GM23338 (cell line): Measurements from ENCODE around the gene LSM11. TPM values are rescaled to one million over a fixed set of nuclear protein-coding genes. Genes with fewer than 3 reads are reported as not detected.

Experiments used
- CTCF ChIP-seq, 2 experiments: fragments of 200-600 bp in 1 of 2; sonication (generic) in 1 of 2; conservative IDR thresholded peaks; 2 replicates each; pipeline versions ENCODE4 v1.5.1 to v1.6.1; 2016 to 2017; ENCODE audit warnings: antibody characterized with exemption in 2 of 2, low read depth in 2 of 2, mild to moderate bottlenecking in 2 of 2, moderate library complexity in 1 of 2
- POLR2AphosphoS5 ChIP-seq: IDR thresholded peaks from 2 replicates; pipeline ENCODE4 v1.6.1; 2016; ENCODE audit warnings: antibody characterized with exemption, low read depth
- REST ChIP-seq: IDR thresholded peaks from one replicate; pipeline ENCODE4 v1.6.1; 2018; ENCODE audit warnings: antibody characterized with exemption; ENCODE audit not compliant: unreplicated experiment
- ZNF462 ChIP-seq: fragments of 250-450 bp; sonication (Bioruptor Pico); IDR thresholded peaks from 2 replicates; pipeline ENCODE4 v1.5.0; 2020; ENCODE audit warnings: mild to moderate bottlenecking, moderate library complexity
- polyA plus RNA-seq: library from polyadenylated mRNA; unstranded; fragments of >200 nt; fragmentation: Nextera tagmentation; extraction: Ambion mirVana; gene quantifications from 2 replicates; pipeline ENCODE4 v1.2.1, GENCODE V29; 2016
- total RNA-seq: library from RNA; depleted of rRNA; stranded (reverse); fragments of >200 nt; shearing (Covaris generic); gene quantifications from 2 replicates; pipeline ENCODE4 v1.2.3, GENCODE V29; 2014

LSM11 gene
- total and polyA plus RNA-seq, 2 experiments from 2014 or later = 1.2 to 3.8 TPM

GRCh38 chr5:157770665-157771064, 27.2 kb downstream of the LSM11 start (continued):
- no peak for TF ChIP-seq ZNF462 (CRISPR knock-in tag)
- TF ChIP-seq CTCF (conservative IDR thresholded peaks at IDR 0.05; ENCODE audit: low read depth in 2 of 2) = no peak
- TF ChIP-seq REST = no peak
- no peak for TF ChIP-seq POLR2AphosphoS5
